GM12891 (cell line): Measurements from ENCODE around the gene YY1.

Source experiments
- POLR2A ChIP-seq: IDR thresholded peaks from 2 replicates; pipeline ENCODE4 v1.6.1; 2011; ENCODE audit warnings: low read depth, low read length, control low read depth
- POLR2AphosphoS5 ChIP-seq: IDR thresholded peaks from 2 replicates; pipeline ENCODE4 v1.6.1; 2011; ENCODE audit warnings: low read depth, low read length, control low read depth
- SPI1 ChIP-seq: IDR thresholded peaks from 2 replicates; pipeline ENCODE4 v1.6.1; 2011; ENCODE audit warnings: low read depth, low read length, control low read depth

DNA sequence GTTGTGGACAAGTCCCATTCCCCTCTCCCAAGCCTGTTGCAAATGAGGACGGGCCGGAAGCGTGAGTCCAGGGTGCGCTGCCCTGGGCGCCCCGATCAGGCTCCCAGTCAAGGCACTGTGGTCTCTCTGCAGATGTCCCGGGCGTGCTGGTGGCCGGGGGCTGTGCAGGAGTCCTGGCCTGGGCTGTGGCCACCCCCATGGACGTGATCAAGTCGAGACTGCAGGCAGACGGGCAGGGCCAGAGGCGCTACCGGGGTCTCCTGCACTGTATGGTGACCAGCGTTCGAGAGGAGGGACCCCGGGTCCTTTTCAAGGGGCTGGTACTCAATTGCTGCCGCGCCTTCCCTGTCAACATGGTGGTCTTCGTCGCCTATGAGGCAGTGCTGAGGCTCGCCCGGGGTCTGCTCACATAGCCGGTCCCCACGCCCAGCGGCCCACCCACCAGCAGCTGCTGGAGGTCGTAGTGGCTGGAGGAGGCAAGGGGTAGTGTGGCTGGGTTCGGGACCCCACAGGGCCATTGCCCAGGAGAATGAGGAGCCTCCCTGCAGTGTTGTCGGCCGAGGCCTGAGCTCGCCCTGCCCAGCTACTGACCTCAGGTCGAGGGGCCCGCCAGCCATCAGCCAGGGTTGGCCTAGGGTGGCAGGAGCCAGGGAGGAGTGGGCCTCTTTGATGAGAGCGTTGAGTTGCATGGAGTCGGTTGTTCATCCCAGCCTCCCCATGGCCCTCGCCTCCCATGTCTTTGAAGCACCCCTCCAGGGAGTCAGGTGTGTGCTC is 90.5 kb downstream of the YY1 start:
- TF ChIP-seq POLR2AphosphoS5 (no peak), POLR2A (no peak), SPI1 (no peak)
